Kidney (tissue), 14 donors: ENCODE data around the gene MST1. TPM values are rescaled to one million over a fixed set of nuclear protein-coding genes. Genes with fewer than 3 reads are reported as not detected.

Experiments used
- DNase-seq, 5 donors: peaks; one replicate each; pipeline ENCODE4 v3.0.0-alpha.2; 2013 to 2020
- FAIRE-seq: peaks from 2 replicates; lab custom pipeline; 2012; peaks lifted over from hg19 to GRCh38; lab: Jason Lieb, UNC
- H3K27ac ChIP-seq, 2 donors: one replicate each; pipeline ENCODE4 v1.7.0; 2013; ENCODE audit warnings: low read depth in 2 of 2, low read length in 2 of 2, inconsistent platforms in 1 of 2
- H3K27me3 ChIP-seq: one replicate; pipeline ENCODE4 v1.7.1; 2013; ENCODE audit warnings: low read length, inconsistent platforms; ENCODE audit not compliant: control insufficient read depth, insufficient read depth
- H3K36me3 ChIP-seq, 3 donors: one replicate each; pipeline versions ENCODE4 v1.7.0 to v1.7.1; 2013; ENCODE audit warnings: low read length in 3 of 3, control low read depth in 1 of 3, inconsistent platforms in 1 of 3; ENCODE audit not compliant: insufficient read depth in 3 of 3, control insufficient read depth in 2 of 3
- H3K4me1 ChIP-seq, 3 donors: one replicate each; pipeline versions ENCODE4 v1.7.0 to v1.7.1; 2013; ENCODE audit warnings: low read length in 3 of 3, inconsistent platforms in 1 of 3, low read depth in 1 of 3; ENCODE audit not compliant: control insufficient read depth in 2 of 3, insufficient read depth in 2 of 3
- H3K4me3 ChIP-seq, 3 donors: one replicate each; pipeline versions ENCODE4 v1.7.0 to v1.8.1; 2013; ENCODE audit warnings: low read length in 3 of 3, control low read depth in 1 of 3, inconsistent platforms in 1 of 3
- H3K9ac ChIP-seq, 3 donors: one replicate each; pipeline versions ENCODE4 v1.7.0 to v1.7.1; 2013; ENCODE audit warnings: low read length in 3 of 3, control low read depth in 1 of 3, inconsistent platforms in 1 of 3
- H3K9me3 ChIP-seq, 3 donors: one replicate each; pipeline versions ENCODE4 v1.7.0 to v1.7.1; 2013; ENCODE audit warnings: low read length in 3 of 3, control low read depth in 1 of 3, inconsistent platforms in 1 of 3; ENCODE audit not compliant: control insufficient read depth in 2 of 3, insufficient read depth in 1 of 3
- intact Hi-C: fragments of 100-400 bp; cut with DNase I; formaldehyde crosslinking; loops from one replicate; pipeline ENCODE4 v1.11.1; 2022
- polyA plus RNA-seq: library from polyadenylated mRNA; stranded (reverse); fragments of 350-450 nt; fragmentation: Illumina TruSeq; extraction: RNeasy Lipid Tissue Mini Kit (QIAGEN cat#74804); gene quantifications from one replicate; pipeline ENCODE4 v1.2.3, GENCODE V29; 2014; ENCODE audit warnings: low read depth, low replicate concordance; ENCODE audit not compliant: insufficient read depth
- total RNA-seq: library from RNA; stranded (reverse); fragmentation: NEBNext Ultra II Directional; extraction: Animal tissue kit (Norgen Biotek cat#: 25700); gene quantifications from one replicate; pipeline ENCODE4 v1.2.1, GENCODE V29; 2021
- TF ChIP-seq, protein P1 (sequence below): IDR thresholded peaks from 3 replicates; pipeline ENCODE4 v1.5.1; 2012; ENCODE audit warnings: mild to moderate bottlenecking, moderate library complexity, borderline replicate concordance; ENCODE audit not compliant: insufficient read depth; ENCODE audit errors: extremely low read depth
- donor health status: control.
- donor health status: control.
- donor health status: control.
- donor health status: control.
- donor health status: control.
- donor health status: DM: yes; HTN: yes; CAD: no.
- donor health status: Normal renal cell carcinoma (clear cell type).

The MST1 gene
- total and polyA plus RNA-seq, 2 donors from 2014 or later, result 77.3 to 152 TPM

DNA sequence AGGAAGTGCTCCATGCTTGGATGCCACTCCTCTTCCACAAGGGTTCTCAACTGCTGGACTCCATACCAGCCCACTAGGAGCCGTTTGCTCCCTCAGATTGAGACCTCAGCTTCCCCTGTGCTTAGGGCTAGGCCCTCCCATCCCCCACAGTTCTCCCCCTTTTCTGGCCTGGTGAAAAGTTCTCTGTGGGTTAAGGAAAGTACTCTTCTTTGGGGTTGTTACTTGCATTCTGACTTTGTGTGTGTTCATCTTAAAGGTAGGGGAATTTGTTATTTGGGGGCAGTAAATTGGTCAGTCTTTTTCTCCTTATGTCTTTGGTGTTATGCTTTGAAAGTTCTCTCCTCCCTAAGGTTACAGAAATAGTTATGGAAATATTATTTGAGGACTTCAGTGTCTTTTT lies 39.1 kb downstream of the MST1 start:
- H3K4me1 ChIP-seq, result peaks cover 0 to 5% (median 0%) of the 10 kb centered on the region in 3 donors
- intact Hi-C loops, result no loop called here
- TF ChIP-seq, protein P1, sequence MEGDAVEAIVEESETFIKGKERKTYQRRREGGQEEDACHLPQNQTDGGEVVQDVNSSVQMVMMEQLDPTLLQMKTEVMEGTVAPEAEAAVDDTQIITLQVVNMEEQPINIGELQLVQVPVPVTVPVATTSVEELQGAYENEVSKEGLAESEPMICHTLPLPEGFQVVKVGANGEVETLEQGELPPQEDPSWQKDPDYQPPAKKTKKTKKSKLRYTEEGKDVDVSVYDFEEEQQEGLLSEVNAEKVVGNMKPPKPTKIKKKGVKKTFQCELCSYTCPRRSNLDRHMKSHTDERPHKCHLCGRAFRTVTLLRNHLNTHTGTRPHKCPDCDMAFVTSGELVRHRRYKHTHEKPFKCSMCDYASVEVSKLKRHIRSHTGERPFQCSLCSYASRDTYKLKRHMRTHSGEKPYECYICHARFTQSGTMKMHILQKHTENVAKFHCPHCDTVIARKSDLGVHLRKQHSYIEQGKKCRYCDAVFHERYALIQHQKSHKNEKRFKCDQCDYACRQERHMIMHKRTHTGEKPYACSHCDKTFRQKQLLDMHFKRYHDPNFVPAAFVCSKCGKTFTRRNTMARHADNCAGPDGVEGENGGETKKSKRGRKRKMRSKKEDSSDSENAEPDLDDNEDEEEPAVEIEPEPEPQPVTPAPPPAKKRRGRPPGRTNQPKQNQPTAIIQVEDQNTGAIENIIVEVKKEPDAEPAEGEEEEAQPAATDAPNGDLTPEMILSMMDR, result no peak
- no peaks in the 10 kb centered on the region for H3K9me3 ChIP-seq
- no peak overlapping the region for H3K9ac ChIP-seq
- H3K4me3 ChIP-seq, result no peak overlapping the region
- DNase-seq (no peak), FAIRE-seq (no peak)
- H3K27ac ChIP-seq, result no peak overlapping the region
- H3K27me3 ChIP-seq, result no peaks in the 10 kb centered on the region
- H3K36me3 ChIP-seq, result no peaks in the 10 kb centered on the region

DNA sequence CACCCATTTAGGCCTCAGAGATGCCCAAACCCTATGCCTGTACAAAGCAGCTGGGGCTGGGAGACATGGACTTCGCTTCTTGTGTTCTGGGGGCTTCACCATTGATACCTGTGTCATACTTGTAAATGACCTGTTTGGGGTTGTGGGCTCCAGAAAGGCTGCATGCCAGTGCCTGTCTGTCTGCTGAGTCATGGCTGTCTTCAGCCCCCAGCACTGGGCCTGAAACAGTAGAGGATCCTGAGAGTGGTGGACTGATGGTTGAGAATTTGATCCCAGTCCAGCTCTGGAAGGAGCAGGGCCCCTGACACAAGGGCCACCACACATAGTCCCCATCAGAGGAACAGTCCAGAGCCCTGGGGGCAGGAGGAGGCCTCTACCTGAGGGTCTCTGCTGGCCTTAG lies 39.7 kb downstream of the MST1 start:
- Histone ChIP-seq H3K27ac (no peak overlapping the region), H3K27me3 (no peaks in the 10 kb centered on the region), H3K36me3 (no peaks in the 10 kb centered on the region), H3K9ac (no peak overlapping the region), H3K4me1 (peaks cover 0 to 5% (median 0%) of the 10 kb centered on the region in 3 donors), H3K9me3 (no peaks in the 10 kb centered on the region), H3K4me3 (no peak overlapping the region)
- FAIRE-seq (no peak), DNase-seq (no peak)
- TF ChIP-seq, protein P1, result no peak
- intact Hi-C loops, result no loop called here

DNA sequence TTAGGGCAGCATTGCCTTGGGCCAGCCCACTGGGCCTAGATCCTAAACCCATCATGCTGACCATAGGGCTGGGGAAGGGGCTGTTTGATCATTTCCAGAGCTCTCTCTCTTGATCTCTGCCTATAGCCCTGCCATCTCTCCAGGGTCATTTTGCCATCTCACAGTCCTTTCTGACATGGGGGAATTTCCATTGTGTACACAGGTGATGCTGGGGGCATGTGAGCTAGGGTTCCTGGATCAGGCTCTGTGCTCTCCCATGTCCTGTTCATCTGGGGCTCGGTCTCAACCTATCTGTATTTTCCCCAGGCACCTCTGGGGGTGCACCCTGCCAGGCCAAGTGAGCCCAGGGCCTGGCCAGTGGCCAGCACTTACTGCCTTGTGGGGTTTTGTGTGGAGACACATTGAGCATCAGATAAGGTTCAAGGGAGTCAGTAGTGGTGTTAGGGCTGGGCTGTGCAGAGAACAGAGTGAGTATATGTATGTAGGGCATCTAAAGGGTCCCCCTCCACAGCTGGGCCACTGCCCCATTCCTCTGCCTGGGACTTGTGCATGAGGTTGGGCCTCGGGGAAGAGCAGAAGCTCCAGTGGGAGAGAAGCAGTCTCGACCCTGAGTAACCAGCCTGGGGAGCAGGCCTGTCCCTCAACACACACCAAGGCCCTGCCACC lies 40.8 kb downstream of the MST1 start:
- Histone ChIP-seq H3K4me3 (no peak overlapping the region), H3K36me3 (no peaks in the 10 kb centered on the region), H3K4me1 (peaks cover 0 to 5% (median 0%) of the 10 kb centered on the region in 3 donors), H3K27ac (no peak overlapping the region), H3K9ac (no peak overlapping the region), H3K27me3 (no peaks in the 10 kb centered on the region), H3K9me3 (no peaks in the 10 kb centered on the region)
- intact Hi-C loops, result no loop called here
- TF ChIP-seq, protein P1, result no peak
- FAIRE-seq, result no peak
- DNase-seq, result no peak
